Neural cell (in vitro differentiated cells): ENCODE data around the gene MLLT3. TPM values are rescaled to one million over a fixed set of nuclear protein-coding genes. Genes with fewer than 3 reads are reported as not detected.

Experiments used
- H2AFZ ChIP-seq: fragments of 200-600, 300-800 bp; sonication (generic), shearing (Covaris generic); 2 replicates; pipeline ENCODE4 v1.6.0; 2014; ENCODE audit warnings: low read depth, mild to moderate bottlenecking, antibody characterized with exemption, low read length, moderate library complexity
- H3F3A ChIP-seq: fragments of 200-600 bp; shearing (Covaris generic); 2 replicates; pipeline ENCODE4 v1.6.1; 2016; ENCODE audit warnings: mild to moderate bottlenecking, moderate library complexity, mixed read lengths, antibody characterized with exemption, low read length; ENCODE audit not compliant: insufficient read depth, poor library complexity, severe bottlenecking
- H3K27ac ChIP-seq: fragments of 200-600, 300-800 bp; sonication (generic), shearing (Covaris generic); 2 replicates; pipeline ENCODE4 v1.5.1; 2014; ENCODE audit warnings: mild to moderate bottlenecking, low read length, moderate library complexity
- H3K27me3 ChIP-seq: fragments of 300-800, 200-600 bp; sonication (generic), shearing (Covaris generic); 2 replicates; pipeline ENCODE4 v1.6.0; 2014; ENCODE audit warnings: mild to moderate bottlenecking, low read depth, low read length, moderate library complexity; ENCODE audit not compliant: insufficient read depth
- H3K36me3 ChIP-seq: fragments of 300-800, 200-600 bp; sonication (generic), shearing (Covaris generic); 2 replicates; pipeline ENCODE4 v1.5.1; 2014; ENCODE audit warnings: mild to moderate bottlenecking, antibody characterized with exemption, low read length, moderate library complexity; ENCODE audit not compliant: insufficient read depth
- H3K4me2 ChIP-seq: fragments of 300-800, 200-600 bp; sonication (generic), shearing (Covaris generic); 2 replicates; pipeline ENCODE4 v1.6.0; 2014; ENCODE audit warnings: mild to moderate bottlenecking, low read length
- H3K4me3 ChIP-seq: fragments of 300-800, 200-600 bp; sonication (generic), shearing (Covaris generic); 2 replicates; pipeline ENCODE4 v1.5.1; 2014; ENCODE audit warnings: mild to moderate bottlenecking, low read length, moderate library complexity
- H3K79me2 ChIP-seq: fragments of 200-600 bp; shearing (Covaris generic); replicated peaks from 2 replicates; pipeline ENCODE4 v1.6.0; 2014; ENCODE audit warnings: mild to moderate bottlenecking, low read length, moderate library complexity; ENCODE audit not compliant: insufficient read depth
- H3K9ac ChIP-seq: fragments of 300-800, 200-600 bp; sonication (generic), shearing (Covaris generic); 2 replicates; pipeline ENCODE4 v1.6.1; 2016; ENCODE audit warnings: mild to moderate bottlenecking, low read length, mixed read lengths
- H3K9me2 ChIP-seq: fragments of 200-600 bp; shearing (Covaris generic); 2 replicates; pipeline ENCODE4 v1.6.1; 2016; ENCODE audit warnings: mild to moderate bottlenecking, low read length, mixed read lengths; ENCODE audit not compliant: insufficient read depth
- H3K9me3 ChIP-seq: fragments of 200-600, 300-800 bp; sonication (generic), shearing (Covaris generic); 2 replicates; pipeline ENCODE4 v1.6.1; 2016; ENCODE audit warnings: mild to moderate bottlenecking, mixed run types, low read length, moderate library complexity, mixed read lengths
- H4K20me1 ChIP-seq: fragments of 200-600 bp; shearing (Covaris generic); 2 replicates; pipeline ENCODE4 v1.6.1; 2016; ENCODE audit warnings: mild to moderate bottlenecking, mixed run types; ENCODE audit not compliant: insufficient read depth
- CTCF ChIP-seq: fragments of 450-650 bp; IDR thresholded peaks from 2 replicates; pipeline ENCODE4 v1.5.1; 2014; ENCODE audit warnings: antibody characterized with exemption, mild to moderate bottlenecking, moderate library complexity; ENCODE audit not compliant: poor library complexity, severe bottlenecking
- EP300 ChIP-seq: fragments of 450-650 bp; conservative IDR thresholded peaks from 2 replicates; pipeline ENCODE4 v1.6.1; 2014; ENCODE audit warnings: antibody characterized with exemption, mild to moderate bottlenecking, moderate library complexity; ENCODE audit not compliant: poor library complexity, severe bottlenecking
- EZH2 ChIP-seq: fragments of 200-600, 300-800 bp; shearing (Covaris generic), sonication (generic); IDR thresholded peaks from 2 replicates; pipeline ENCODE4 v1.6.1; 2014; ENCODE audit warnings: antibody characterized with exemption, low read length, borderline replicate concordance, mild to moderate bottlenecking; ENCODE audit not compliant: insufficient read depth, poor library complexity, severe bottlenecking
- MXI1 ChIP-seq: fragments of 450-650 bp; conservative IDR thresholded peaks from 2 replicates; pipeline ENCODE4 v1.6.1; 2014; ENCODE audit warnings: antibody characterized with exemption, mild to moderate bottlenecking; ENCODE audit not compliant: poor library complexity, severe bottlenecking
- POLR2AphosphoS5 ChIP-seq: IDR thresholded peaks from 2 replicates; pipeline ENCODE4 v1.6.1; 2012
- RAD21 ChIP-seq: fragments of 450-650 bp; conservative IDR thresholded peaks from 2 replicates; pipeline ENCODE4 v1.6.1; 2014; ENCODE audit warnings: antibody characterized with exemption, mild to moderate bottlenecking, moderate library complexity
- REST ChIP-seq: IDR thresholded peaks from 2 replicates; pipeline ENCODE4 v1.6.1; 2012; ENCODE audit warnings: borderline replicate concordance
- SMC3 ChIP-seq: fragments of 450-650 bp; conservative IDR thresholded peaks from 2 replicates; pipeline ENCODE4 v1.6.1; 2014; ENCODE audit warnings: antibody characterized with exemption, mild to moderate bottlenecking, moderate library complexity; ENCODE audit not compliant: poor library complexity
- TAF1 ChIP-seq: IDR thresholded peaks from 2 replicates; pipeline ENCODE4 v1.6.1; 2012; ENCODE audit warnings: low read depth
- polyA plus RNA-seq: library from polyadenylated mRNA; depleted of rRNA; stranded (reverse); fragments of >200 nt; gene quantifications from 2 replicates; pipeline ENCODE4 v1.2.3, GENCODE V29; 2014

MLLT3 gene
- polyA plus RNA-seq, 1 donor from 2014 or later: 61.5 TPM

GRCh38 chr9:20599195-20599594, 23.1 kb downstream of the MLLT3 start:
- no peak overlapping the region for H2AFZ ChIP-seq
- no peak overlapping the region for H3K4me3 ChIP-seq
- H3K36me3 ChIP-seq: no peaks in the 10 kb centered on the region
- no peak overlapping the region for H3K4me2 ChIP-seq
- H3F3A ChIP-seq: no peaks in the 10 kb centered on the region
- no peaks in the 10 kb centered on the region for H3K9me2 ChIP-seq
- H3K9me3 ChIP-seq: no peaks in the 10 kb centered on the region
- H3K79me2 ChIP-seq: peaks cover 49% of the 10 kb centered on the region
- H3K27me3 ChIP-seq: no peaks in the 10 kb centered on the region
- no peak overlapping the region for H3K27ac ChIP-seq
- TF ChIP-seq RAD21 (no peak), REST (no peak), SMC3 (no peak), MXI1 (no peak), CTCF (no peak), EZH2 (no peak), EP300 (no peak), TAF1 (no peak), POLR2AphosphoS5 (no peak)
- no peak overlapping the region for H3K9ac ChIP-seq
- no peaks in the 10 kb centered on the region for H4K20me1 ChIP-seq

GRCh38 chr9:20598367-20598766, 23.9 kb downstream of the MLLT3 start:
- no peaks in the 10 kb centered on the region for H3K36me3 ChIP-seq
- H3F3A ChIP-seq: no peaks in the 10 kb centered on the region
- no peaks in the 10 kb centered on the region for H3K27me3 ChIP-seq
- no peak overlapping the region for H3K4me2 ChIP-seq
- H3K4me3 ChIP-seq: no peak overlapping the region
- no peaks in the 10 kb centered on the region for H3K9me3 ChIP-seq
- peaks cover 41% of the 10 kb centered on the region for H3K79me2 ChIP-seq
- no peaks in the 10 kb centered on the region for H3K9me2 ChIP-seq
- H4K20me1 ChIP-seq: no peaks in the 10 kb centered on the region
- no peak for TF ChIP-seq REST
- TF ChIP-seq RAD21: no peak
- TF ChIP-seq EZH2: no peak
- TF ChIP-seq MXI1: no peak
- no peak for TF ChIP-seq TAF1
- TF ChIP-seq SMC3: no peak
- no peak for TF ChIP-seq POLR2AphosphoS5
- no peak for TF ChIP-seq CTCF
- TF ChIP-seq EP300: no peak
- no peak overlapping the region for H3K27ac ChIP-seq
- H2AFZ ChIP-seq: no peak overlapping the region
- H3K9ac ChIP-seq: no peak overlapping the region
